GM19395 (cell line): Measurements from ENCODE around the gene GABRA6.
"Not testable (repeated sequence)": the region's sequence is repeated elsewhere in the genome, so short reads cannot be mapped to it uniquely, and the experiment has no call there.

Experiments used
- ATAC-seq: cut with Tn5 transposase; IDR thresholded peaks from one replicate; pipeline ENCODE4 v1.9.1; 2021; ENCODE audit warnings: mild to moderate bottlenecking, moderate library complexity; ENCODE audit not compliant: unreplicated experiment

GABRA6 gene

GRCh38 chr5:161685461-161685860 lies at the start of gene GABRA6:
GABRA6 (plus strand) TSS chr5:161685721; CDS start chr5:161685990, 269 bp downstream.
- ATAC-seq, result no peak

- ATAC-seq, result no peak
These were observed 47.9 kb upstream of the GABRA6 start for GRCh38 chr5:161637591-161637990.

GRCh38 chr5:161641444-161641843 lies 44.1 kb upstream of the GABRA6 start:
- no peak for ATAC-seq

- no peak for ATAC-seq
These were observed 40.3 kb upstream of the GABRA6 start for GRCh38 chr5:161645264-161645663.

- ATAC-seq, result not testable (repeated sequence)
These were observed 33.6 kb upstream of the GABRA6 start for GRCh38 chr5:161651926-161652325.

- no peak for ATAC-seq
These were observed 24.7 kb upstream of the GABRA6 start for GRCh38 chr5:161660806-161661205.

GRCh38 chr5:161663431-161663830 lies 22.1 kb upstream of the GABRA6 start:
- ATAC-seq, result no peak

- peak; percentile 89 for ATAC-seq
These were observed 9.4 kb upstream of the GABRA6 start for GRCh38 chr5:161676103-161676502.

GRCh38 chr5:161686149-161686548 lies 628 bp downstream of the GABRA6 start:
- no peak for ATAC-seq

GRCh38 chr5:161686881-161687280 lies 1.4 kb downstream of the GABRA6 start:
- no peak for ATAC-seq

- no peak for ATAC-seq
These were observed 1.8 kb downstream of the GABRA6 start for GRCh38 chr5:161687316-161687715.

GRCh38 chr5:161691911-161692310 lies 6.4 kb downstream of the GABRA6 start:
- no peak for ATAC-seq

- no peak for ATAC-seq
These were observed 11.5 kb downstream of the GABRA6 start for GRCh38 chr5:161697001-161697400.

- no peak for ATAC-seq
These were observed 14.5 kb downstream of the GABRA6 start for GRCh38 chr5:161700065-161700464.

GRCh38 chr5:161703528-161703927 lies 18.0 kb downstream of the GABRA6 start:
- ATAC-seq, result no peak

GRCh38 chr5:161707382-161707781 lies 21.9 kb downstream of the GABRA6 start:
- no peak for ATAC-seq

GRCh38 chr5:161709239-161709638 lies 23.7 kb downstream of the GABRA6 start:
- ATAC-seq, result no peak

GRCh38 chr5:161713042-161713441 lies 27.5 kb downstream of the GABRA6 start:
- ATAC-seq, result no peak

- ATAC-seq, result no peak
These were observed 33.6 kb downstream of the GABRA6 start for GRCh38 chr5:161719157-161719556.

GRCh38 chr5:161720460-161720859 lies 34.9 kb downstream of the GABRA6 start:
- ATAC-seq, result no peak

- ATAC-seq, result no peak
These were observed 49.2 kb downstream of the GABRA6 start for GRCh38 chr5:161734741-161735140.

GRCh38 chr5:161740433-161740832 lies 54.9 kb downstream of the GABRA6 start:
- no peak for ATAC-seq

- ATAC-seq, result no peak
These were observed 58.8 kb downstream of the GABRA6 start for GRCh38 chr5:161744276-161744675.

GRCh38 chr5:161745392-161745791 lies 59.9 kb downstream of the GABRA6 start:
- ATAC-seq, result no peak
